ENCODE results near the gene ERCC2. TPM values are rescaled to one million over a fixed set of nuclear protein-coding genes. Genes with fewer than 3 reads are reported as not detected.

The ERCC2 gene
- total RNA-seq, 1 experiment from 2014 or later: 58.9 TPM

DNA sequence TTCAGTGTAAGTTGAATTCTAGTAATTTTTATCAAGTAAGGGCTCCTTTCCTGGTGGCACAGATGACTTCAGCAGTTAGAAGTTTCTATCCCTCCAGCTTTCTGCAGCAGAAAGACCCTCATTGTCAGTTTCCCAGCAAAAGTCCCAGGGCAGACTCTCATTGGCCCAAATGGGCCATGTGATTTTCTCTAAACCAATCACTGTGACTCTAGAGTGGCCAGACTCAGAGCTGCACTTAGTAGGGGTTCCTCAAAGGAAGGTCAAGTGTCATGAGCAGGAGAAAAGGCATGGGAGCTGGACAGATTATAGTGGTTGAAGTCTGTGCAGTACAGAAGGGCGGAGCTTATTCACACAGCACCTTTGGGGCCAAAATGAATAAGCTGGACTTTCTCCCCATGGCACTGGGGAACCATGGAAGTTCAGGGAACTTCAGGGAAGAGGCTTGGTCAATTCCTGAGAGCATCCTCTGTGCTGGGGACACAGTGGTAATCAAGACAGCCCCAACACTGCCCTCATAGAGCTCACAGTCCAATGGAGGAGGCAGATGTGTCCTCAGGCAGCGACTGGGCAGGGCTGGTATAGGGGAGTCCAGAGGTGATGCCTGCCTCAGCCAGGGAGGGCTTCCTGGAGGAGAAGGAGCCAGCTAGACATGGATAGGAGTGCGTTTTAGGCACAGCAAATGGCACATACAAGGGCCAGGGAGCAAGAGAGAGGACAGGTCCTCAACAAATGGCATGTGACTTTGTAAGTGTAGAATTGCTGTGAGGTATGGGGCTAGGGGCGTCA, 66.0 kb downstream of the ERCC2 start:
- BruUV-seq (replicated peaks): no TSS peak
- H3K27ac ChIP-seq (ENCODE audit: low read depth, low read length): no peak overlapping the region
- H2AFZ ChIP-seq (ENCODE audit: low read depth, low read length, poor library complexity, severe bottlenecking): no peak overlapping the region
- TF ChIP-seq FOSL1 (IDR thresholded peaks at IDR 0.05; ENCODE audit: low read depth) (no peak), SP1 (IDR thresholded peaks at IDR 0.05; ENCODE audit: low read depth) (no peak), SIN3A (IDR thresholded peaks at IDR 0.05; ENCODE audit: low read depth) (no peak), YY1 (IDR thresholded peaks at IDR 0.05; ENCODE audit: extremely low read depth, insufficient replicate concordance, low read depth, low read length) (no peak), RAD21 (IDR thresholded peaks at IDR 0.05; ENCODE audit: low read depth) (no peak), ELF1 (IDR thresholded peaks at IDR 0.05; ENCODE audit: borderline replicate concordance, low read depth) (no peak), EGR1 (IDR thresholded peaks at IDR 0.05; ENCODE audit: low read depth) (no peak), ZFX (IDR thresholded peaks at IDR 0.05) (no peak)
- TF ChIP-seq, protein P1, sequence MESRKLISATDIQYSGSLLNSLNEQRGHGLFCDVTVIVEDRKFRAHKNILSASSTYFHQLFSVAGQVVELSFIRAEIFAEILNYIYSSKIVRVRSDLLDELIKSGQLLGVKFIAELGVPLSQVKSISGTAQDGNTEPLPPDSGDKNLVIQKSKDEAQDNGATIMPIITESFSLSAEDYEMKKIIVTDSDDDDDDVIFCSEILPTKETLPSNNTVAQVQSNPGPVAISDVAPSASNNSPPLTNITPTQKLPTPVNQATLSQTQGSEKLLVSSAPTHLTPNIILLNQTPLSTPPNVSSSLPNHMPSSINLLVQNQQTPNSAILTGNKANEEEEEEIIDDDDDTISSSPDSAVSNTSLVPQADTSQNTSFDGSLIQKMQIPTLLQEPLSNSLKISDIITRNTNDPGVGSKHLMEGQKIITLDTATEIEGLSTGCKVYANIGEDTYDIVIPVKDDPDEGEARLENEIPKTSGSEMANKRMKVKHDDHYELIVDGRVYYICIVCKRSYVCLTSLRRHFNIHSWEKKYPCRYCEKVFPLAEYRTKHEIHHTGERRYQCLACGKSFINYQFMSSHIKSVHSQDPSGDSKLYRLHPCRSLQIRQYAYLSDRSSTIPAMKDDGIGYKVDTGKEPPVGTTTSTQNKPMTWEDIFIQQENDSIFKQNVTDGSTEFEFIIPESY (IDR thresholded peaks at IDR 0.05; ENCODE audit: extremely low read depth, insufficient replicate concordance, low read length): no peak
- ChIA-PET CTCF (no interaction called here), POLR2A (interaction anchor here (0.6 kb wide), 1 partner anchor 16 kb away, joined by 5 read pairs; no protein-coding TSS in a partner anchor), RAD21 (ENCODE audit: low non-redundant PET in 1 of 2, low total read pairs in 2 of 2, uncharacterized antibody in 2 of 2, unreplicated experiment in 2 of 2) (no interaction called here)
- peaks cover 10 to 25% of the 10 kb centered on the region in 2 experiments for H3K4me1 ChIP-seq (ENCODE audit: control insufficient read depth in 1 of 2, insufficient read depth in 2 of 2, low read length in 2 of 2)
- ATAC-seq: no peak
- H3K79me2 ChIP-seq (ENCODE audit: insufficient read depth, low read length): no peaks in the 10 kb centered on the region
- H3K4me2 ChIP-seq (ENCODE audit: low read length): no peak overlapping the region
- no peak overlapping the region for H3K4me3 ChIP-seq (replicated peaks in 1 of 2; ENCODE audit: low read depth in 1 of 2, low read length in 2 of 2)
- H3K9me3 ChIP-seq (ENCODE audit: control insufficient read depth in 1 of 2, insufficient read depth in 1 of 2, low read depth in 1 of 2, low read length in 2 of 2): no peaks in the 10 kb centered on the region
- DNase-seq (ENCODE audit: low read depth, low spot score): no peak
- no peaks in the 10 kb centered on the region for H3K9me2 ChIP-seq (ENCODE audit: insufficient read depth)
- intact Hi-C loops (cut with micrococcal nuclease): no loop called here
- no peak overlapping the region for H3K9ac ChIP-seq (ENCODE audit: low read length)
- H3K36me3 ChIP-seq (ENCODE audit: control insufficient read depth in 1 of 2, insufficient read depth in 2 of 2, low read length in 2 of 2): no peaks in the 10 kb centered on the region
- H3K27me3 ChIP-seq (ENCODE audit: insufficient read depth, low read length): no peaks in the 10 kb centered on the region
- H4K20me1 ChIP-seq (ENCODE audit: insufficient read depth): no peaks in the 10 kb centered on the region
